ENCODE measurements around the gene FLT3LG.

The FLT3LG gene, protein sequence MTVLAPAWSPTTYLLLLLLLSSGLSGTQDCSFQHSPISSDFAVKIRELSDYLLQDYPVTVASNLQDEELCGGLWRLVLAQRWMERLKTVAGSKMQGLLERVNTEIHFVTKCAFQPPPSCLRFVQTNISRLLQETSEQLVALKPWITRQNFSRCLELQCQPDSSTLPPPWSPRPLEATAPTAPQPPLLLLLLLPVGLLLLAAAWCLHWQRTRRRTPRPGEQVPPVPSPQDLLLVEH

DNA sequence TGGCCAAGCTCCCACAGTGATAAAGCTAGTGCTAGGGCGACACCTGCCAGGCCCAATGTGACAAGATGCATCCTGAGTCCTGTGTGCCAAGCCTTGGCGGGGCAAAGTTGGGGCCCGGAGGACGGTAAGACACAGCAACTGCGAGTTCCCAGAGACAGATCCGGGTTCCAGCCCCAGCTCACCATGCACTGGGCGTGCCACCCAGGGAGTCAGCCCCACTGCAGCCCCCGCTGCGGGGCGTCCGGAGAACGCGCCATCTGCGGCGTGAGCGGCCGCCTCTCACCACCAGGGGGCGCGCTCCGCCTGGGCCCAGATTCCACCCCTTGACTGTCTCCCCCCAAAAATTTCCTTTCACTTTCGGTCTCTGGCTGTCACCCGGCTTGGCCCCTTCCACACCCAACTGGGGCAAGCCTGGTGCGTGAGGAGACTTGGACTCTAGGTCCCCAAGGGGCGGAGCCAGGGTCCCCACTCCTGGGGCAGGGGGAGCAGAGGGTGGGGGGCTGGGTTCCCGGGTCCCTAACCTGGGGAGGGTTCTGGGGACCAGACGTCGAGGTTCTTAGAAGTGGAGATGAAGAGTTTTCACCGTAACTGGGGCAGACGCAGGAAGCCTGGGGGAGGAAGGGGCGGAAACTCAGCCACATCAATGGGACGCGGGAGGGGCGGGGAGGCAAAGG lies at the start of gene FLT3LG:
FLT3LG (plus strand) TSS at position 348 of the 674 bp plus-strand sequence. CDS start 425 bp downstream, outside the sequence.
- DNase-seq: peak; percentile 98

DNA sequence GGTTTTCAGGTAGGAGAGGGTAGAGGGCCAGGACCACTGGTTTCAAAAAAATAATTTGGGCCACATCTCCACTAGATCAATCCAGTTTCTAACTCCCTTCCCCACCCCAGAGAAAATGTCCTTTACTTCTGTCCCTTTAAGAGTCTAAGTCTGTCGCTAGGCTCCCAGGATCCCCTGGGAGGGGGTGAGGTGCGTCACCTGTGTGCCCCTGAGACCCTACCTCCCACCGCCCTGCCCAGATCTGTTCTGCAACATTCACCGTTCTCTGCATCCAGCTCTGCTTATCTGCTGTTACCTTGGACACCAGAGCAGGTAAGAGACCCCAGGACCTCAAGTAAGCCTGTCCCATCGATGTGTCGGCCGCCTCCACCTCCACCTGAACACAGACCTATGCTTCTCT lies 48.8 kb upstream of the FLT3LG start, which contains the start of gene GFY:
GFY (plus strand) TSS at position 211 of the 400 bp plus-strand sequence. CDS start 1,043 bp downstream, outside the sequence.
- no peak for DNase-seq

DNA sequence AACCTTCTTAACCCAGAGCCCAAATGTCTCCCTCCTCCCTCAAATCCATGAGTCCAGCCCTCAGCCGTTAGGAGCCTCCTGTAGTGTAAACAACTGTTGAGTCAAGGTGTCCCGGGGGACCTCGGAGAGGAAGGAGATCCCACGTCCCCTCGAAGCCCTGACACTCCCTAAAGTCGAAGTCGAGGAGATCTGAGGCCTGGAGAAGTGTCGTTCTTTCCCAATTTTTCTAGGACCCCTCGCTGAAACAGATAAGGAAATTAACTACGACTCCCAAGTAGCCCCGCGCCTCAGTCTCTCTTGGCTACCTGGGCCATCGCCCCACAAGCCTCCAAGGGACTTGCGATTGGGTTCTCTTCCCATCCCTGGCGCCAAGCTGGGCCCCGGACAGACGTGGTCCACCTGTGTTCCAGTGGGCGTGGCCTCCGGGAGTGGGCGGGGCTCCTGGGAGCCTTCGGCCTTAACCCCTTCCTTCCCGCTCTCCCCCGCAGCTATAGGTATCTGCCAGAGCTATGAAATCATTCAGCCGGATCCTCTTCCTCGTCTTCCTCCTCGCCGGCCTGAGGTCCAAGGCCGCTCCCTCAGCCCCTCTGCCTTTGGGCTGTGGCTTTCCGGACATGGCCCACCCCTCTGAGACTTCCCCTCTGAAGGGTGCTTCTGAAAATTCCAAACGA lies 48.0 kb upstream of the FLT3LG start:
- DNase-seq: no peak

DNA sequence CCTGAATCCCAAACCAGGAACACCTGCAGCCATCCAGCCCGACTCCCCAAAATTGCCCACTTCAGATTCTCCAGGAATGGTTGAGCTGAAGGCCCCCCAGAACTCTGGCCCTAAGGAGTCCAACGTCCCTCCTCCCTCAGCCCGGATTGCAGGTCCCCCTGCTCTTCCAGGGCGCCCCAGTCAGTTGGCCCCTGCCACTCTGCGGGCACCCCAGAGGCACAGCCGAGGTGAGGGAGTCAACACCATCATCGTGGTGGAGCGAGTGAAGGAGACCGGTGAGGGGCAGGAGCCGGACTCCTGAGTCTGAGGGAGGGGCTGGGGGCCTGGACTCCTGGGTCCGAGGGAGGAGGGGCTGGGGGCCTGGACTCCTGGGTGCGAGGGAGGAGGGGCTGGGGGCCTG lies 46.7 kb upstream of the FLT3LG start:
- DNase-seq: no peak

GRCh38 chr19:49427855-49428546 lies 46.0 kb upstream of the FLT3LG start:
- DNase-seq: no peak

- no peak for DNase-seq
Measured at GRCh38 chr19:49428547-49429451, 45.2 kb upstream of the FLT3LG start.

DNA sequence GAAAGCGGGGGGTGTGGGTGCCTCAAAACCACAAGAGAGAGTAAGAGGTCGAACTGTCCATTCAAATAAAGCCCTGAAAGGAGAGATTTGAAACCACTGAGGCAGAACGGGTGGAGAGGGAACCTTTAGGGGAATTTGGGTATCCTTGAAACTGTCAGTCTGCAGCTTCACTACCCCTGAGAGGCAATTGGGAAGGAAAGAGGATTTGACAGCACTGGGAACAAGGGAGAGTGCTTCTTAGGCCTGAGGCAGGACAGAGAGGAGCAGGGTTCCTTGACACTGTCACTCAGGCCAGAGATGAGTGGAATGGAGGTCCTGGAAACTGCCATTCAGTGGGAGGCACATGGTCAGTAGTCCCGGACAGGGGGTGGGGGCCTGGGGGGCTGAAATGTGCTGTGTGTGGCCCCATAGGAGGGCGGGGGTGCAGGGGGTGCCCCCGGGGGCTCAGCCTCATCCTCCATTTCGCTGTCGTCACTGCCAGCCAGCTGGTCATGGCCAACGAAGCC lies 43.8 kb upstream of the FLT3LG start:
- DNase-seq: no peak

DNA sequence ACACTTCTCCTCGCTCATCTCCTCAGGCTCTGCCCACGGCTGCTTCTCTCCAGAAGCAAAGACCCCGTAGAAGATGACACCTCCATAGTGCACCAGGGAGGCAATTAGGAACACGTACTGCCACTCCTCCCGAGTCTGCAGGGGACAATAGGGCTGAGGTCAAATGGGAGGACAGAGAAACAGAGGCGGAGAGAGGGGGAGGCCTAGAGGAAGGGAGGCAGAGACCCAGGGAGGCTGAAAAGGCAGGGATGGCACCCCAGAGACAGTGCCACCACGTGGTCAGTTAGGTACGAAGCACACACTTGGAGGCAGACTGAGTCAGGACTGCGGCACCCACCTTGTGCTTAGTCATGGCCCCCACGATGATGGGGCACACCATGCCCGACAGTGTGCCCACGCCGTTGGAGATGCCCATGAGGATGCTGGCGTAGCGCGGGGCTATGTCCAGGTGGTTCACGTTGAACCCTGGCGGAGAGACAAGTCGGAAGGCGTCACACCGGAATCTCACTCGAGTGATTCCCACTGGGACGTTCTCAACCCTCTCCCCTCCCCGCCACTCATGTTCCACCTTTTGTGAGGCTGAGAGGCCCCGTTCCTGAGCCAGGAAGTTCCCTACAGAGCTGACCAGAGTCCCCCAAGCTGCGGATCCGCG lies 43.2 kb upstream of the FLT3LG start:
- no peak for DNase-seq

DNA sequence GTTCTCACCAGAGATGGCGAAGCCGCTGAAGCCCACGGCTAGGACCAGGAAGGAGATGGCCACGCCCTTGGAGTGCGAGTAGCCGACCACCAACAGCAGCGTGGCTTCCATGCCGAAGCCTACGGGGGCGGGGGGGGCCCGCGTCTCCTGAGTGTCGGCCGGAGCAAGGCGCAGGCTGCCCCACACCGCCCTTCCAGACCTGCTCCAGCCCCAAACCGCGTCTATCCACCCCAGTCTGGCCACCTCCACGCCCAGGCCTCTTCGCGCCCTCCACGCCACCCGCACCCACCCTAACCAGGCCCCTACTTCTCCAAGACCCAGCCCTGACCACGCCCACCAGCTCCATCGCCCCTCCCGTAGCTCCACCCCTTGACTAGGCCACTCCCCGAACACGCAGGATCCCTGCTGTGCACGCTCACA lies 42.7 kb upstream of the FLT3LG start:
- no peak for DNase-seq

DNA sequence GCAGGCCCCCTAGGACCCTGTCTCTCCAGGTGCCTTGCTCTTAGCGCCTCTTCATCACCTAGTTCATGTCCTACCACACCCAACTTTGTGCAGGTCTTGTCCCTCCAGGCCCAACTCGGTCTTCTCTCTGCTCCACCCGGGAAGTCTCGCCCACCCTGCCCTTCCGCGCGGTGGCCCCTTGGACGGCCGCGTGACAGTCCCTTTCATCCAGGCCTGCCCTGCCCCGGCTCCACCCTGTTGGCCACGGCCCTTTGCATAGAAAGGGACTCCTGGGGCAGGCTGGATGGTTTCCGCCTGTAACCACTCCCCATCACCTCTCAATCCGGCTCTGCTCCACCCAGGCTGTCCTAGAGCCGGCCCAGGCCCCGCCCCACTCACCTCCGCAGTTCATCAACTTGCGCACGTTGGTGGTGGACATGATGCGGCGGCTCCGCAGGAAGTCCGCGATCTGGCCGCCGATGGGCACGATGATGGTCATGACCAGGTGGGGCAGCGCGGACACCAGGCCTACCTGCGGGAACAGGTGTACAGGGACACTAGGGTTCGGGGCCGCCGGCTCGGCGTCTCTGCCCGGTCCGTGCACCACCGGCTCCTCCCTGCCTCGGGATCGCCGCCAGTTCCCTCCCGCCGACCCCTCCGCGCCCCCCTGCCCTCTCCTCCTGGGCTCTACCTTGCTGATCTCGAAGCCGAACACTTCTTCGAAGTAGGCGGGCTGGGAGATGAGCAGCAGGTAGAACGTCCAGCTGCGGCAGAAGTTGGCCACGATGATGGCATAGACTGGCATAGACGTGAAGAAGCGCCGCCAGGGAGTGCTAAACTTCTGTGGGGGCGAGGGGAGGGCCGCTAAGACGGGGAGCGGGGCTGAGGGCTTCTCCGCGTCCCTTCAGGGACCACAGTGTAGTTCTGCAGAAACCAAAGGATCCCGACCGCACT lies 41.6 kb upstream of the FLT3LG start:
- DNase-seq: no peak

DNA sequence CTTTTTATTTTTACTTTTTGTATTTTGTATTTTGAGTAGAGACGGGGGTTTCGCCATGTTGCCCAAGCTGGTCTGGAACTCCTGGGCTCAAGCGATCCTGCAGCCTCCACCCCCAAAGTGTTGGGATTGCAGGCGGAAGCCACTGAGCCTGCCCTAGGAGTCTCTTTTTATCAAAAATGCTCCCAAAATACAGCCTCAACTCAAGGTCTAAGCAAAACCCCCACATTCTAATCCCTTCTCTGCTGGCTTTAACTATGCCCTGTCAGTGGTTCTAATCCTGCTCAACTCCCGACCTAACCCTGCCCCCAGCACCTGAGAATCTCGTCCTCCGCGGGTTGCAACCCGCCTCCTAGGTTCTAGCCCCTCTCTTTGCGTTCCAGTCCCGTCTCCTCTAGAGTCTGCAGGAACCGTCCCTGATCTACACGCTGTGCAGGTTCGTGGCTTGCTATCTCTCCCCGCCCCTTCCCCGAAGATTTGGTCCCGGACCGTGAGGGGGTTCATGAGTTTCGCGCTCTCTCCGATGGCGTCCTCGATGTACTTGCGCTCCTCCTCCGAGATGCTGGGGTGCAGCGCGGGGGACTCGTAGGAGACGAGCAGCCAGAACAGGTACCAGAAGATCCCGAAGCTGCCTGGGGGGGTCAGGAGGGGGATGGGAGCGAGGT lies 40.6 kb upstream of the FLT3LG start:
- no peak for DNase-seq

GRCh38 chr19:49434907-49435583 lies 39.0 kb upstream of the FLT3LG start:
- no peak for DNase-seq

- no peak for DNase-seq
Measured at GRCh38 chr19:49435670-49436069, 38.3 kb upstream of the FLT3LG start.

- DNase-seq: peak; percentile 78
Measured at GRCh38 chr19:49436381-49437017, 37.5 kb upstream of the FLT3LG start.

GRCh38 chr19:49437231-49437630 lies 36.8 kb upstream of the FLT3LG start:
- DNase-seq: no peak

DNA sequence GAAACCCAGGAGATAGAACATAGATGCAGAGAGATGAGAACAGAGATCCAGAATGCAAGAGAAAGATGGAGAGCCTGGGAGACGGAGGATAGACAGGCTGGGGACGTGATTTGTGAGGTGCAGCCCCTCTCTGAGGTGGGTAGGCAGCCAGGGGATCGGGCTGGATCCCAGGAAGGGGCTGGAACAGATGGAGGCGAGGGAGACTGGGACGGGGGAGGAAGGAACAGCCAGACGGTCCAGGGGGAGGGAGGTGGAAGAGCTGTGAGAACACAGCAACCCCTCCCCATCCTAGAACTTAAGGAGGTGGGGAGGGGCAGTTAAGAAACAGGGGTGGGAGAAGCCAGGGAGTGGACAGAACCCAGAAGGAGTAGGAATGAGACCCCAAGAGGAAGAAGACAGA lies 35.8 kb upstream of the FLT3LG start:
- no peak for DNase-seq

DNA sequence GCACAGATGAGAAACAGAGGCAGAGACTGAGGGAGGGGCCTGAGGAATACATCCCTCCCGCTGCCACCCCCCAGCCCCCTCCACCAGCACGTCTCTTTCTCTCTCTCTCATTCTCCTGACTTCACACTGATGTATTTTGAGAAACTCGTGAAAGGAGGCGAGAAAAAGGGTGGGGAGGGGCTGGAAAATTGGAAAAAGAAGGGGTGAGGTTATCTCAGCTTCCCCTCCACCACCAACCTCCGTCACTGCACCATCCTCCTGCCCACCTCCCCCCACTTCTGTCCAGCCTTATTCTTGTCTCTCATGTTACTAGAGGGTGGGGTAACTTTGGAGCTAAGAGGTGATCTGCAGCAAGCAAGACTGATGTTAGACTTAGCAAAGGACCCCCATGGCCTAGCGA lies 34.2 kb upstream of the FLT3LG start:
- no peak for DNase-seq

- DNase-seq: no peak
Measured at GRCh38 chr19:49440439-49441209, 33.4 kb upstream of the FLT3LG start.
